Central memory CD8-positive, alpha-beta T cell (primary cell): ENCODE data around the gene MSH2.

Experiments used
- ATAC-seq: fragments of 150-1000 bp; cut with Tn5 transposase; replicated peaks from 2 replicates; pipeline ENCODE4 v1.10.0; 2022; ENCODE audit warnings: mild to moderate bottlenecking, moderate FRiP score, moderate number of reproducible peaks; ENCODE audit not compliant: poor library complexity, severe bottlenecking; ENCODE audit errors: extremely low read depth
- DNase-seq, 2 donors: peaks; one replicate each; pipeline ENCODE4 v3.0.0; 2021; ENCODE audit warnings: low spot score in 2 of 2
- H3K27ac Mint-ChIP-seq: one replicate; pipeline ENCODE4 v1.8.0; 2022; ENCODE audit warnings: low read depth, mild to moderate bottlenecking, moderate library complexity, mixed read lengths
- H3K27me3 Mint-ChIP-seq: one replicate; pipeline ENCODE4 v1.8.0; 2022; ENCODE audit warnings: mixed read lengths
- H3K36me3 Mint-ChIP-seq: one replicate; pipeline ENCODE4 v1.8.0; 2022; ENCODE audit warnings: mild to moderate bottlenecking, moderate library complexity, mixed read lengths; ENCODE audit not compliant: insufficient read depth
- H3K4me1 Mint-ChIP-seq: one replicate; pipeline ENCODE4 v1.8.0; 2022; ENCODE audit warnings: mixed read lengths
- H3K4me3 Mint-ChIP-seq: one replicate; pipeline ENCODE4 v1.8.0; 2022; ENCODE audit warnings: mild to moderate bottlenecking, moderate library complexity, mixed read lengths
- H3K9me3 Mint-ChIP-seq: one replicate; pipeline ENCODE4 v1.8.0; 2022; ENCODE audit warnings: mixed read lengths

The MSH2 gene

GRCh38 chr2:47506024-47506423, 103.1 kb downstream of the MSH2 start:
- ATAC-seq (no peak), DNase-seq (no peak)
- no peak overlapping the region for H3K27ac Mint-ChIP-seq
- no peaks in the 10 kb centered on the region for H3K36me3 Mint-ChIP-seq
- H3K4me3 Mint-ChIP-seq = no peak overlapping the region
- peaks cover 6% of the 10 kb centered on the region for H3K9me3 Mint-ChIP-seq
- peaks cover 9% of the 10 kb centered on the region for H3K27me3 Mint-ChIP-seq
- H3K4me1 Mint-ChIP-seq = peaks cover 5% of the 10 kb centered on the region

- peaks cover 6% of the 10 kb centered on the region for H3K9me3 Mint-ChIP-seq
- ATAC-seq (no peak), DNase-seq (no peak)
- no peaks in the 10 kb centered on the region for H3K36me3 Mint-ChIP-seq
- no peak overlapping the region for H3K4me3 Mint-ChIP-seq
- H3K27ac Mint-ChIP-seq = no peak overlapping the region
- peaks cover 9% of the 10 kb centered on the region for H3K27me3 Mint-ChIP-seq
- H3K4me1 Mint-ChIP-seq = peaks cover 3% of the 10 kb centered on the region
Observed at GRCh38 chr2:47506436-47506835, 103.5 kb downstream of the MSH2 start.

- Mint-ChIP-seq H3K4me3 (no peak overlapping the region), H3K27me3 (peaks cover 9% of the 10 kb centered on the region), H3K4me1 (no peaks in the 10 kb centered on the region), H3K27ac (no peak overlapping the region), H3K36me3 (no peaks in the 10 kb centered on the region), H3K9me3 (peaks cover 6% of the 10 kb centered on the region)
- no peak for ATAC-seq
- DNase-seq = no peak
Observed at GRCh38 chr2:47508080-47508479, 105.1 kb downstream of the MSH2 start.

DNA sequence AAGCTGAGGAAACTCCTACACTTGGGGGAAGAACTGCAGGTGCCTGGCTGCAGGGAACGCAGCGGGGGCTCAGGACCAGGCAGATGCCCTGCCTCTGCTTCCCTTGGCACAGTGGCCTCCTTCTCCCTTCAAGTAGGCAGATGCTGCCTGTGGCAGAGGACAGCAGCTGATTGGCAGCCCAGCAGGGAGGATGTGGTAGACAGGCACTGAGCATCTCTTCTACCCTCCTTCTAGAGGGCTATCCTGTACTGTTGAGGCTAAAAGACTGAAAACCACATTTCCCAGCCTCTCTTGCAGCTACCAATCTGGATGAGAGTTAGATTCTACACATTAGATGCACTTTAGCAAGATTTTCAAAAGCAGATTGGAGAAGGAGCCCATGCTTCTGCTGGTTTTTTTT, 105.7 kb downstream of the MSH2 start:
- Mint-ChIP-seq H3K36me3 (no peaks in the 10 kb centered on the region), H3K27me3 (peaks cover 9% of the 10 kb centered on the region), H3K9me3 (peaks cover 6% of the 10 kb centered on the region), H3K27ac (no peak overlapping the region), H3K4me1 (no peaks in the 10 kb centered on the region), H3K4me3 (no peak overlapping the region)
- ATAC-seq (no peak), DNase-seq (no peak)

- no peak for DNase-seq
Observed at GRCh38 chr2:47509250-47509649, 106.3 kb downstream of the MSH2 start.

DNA sequence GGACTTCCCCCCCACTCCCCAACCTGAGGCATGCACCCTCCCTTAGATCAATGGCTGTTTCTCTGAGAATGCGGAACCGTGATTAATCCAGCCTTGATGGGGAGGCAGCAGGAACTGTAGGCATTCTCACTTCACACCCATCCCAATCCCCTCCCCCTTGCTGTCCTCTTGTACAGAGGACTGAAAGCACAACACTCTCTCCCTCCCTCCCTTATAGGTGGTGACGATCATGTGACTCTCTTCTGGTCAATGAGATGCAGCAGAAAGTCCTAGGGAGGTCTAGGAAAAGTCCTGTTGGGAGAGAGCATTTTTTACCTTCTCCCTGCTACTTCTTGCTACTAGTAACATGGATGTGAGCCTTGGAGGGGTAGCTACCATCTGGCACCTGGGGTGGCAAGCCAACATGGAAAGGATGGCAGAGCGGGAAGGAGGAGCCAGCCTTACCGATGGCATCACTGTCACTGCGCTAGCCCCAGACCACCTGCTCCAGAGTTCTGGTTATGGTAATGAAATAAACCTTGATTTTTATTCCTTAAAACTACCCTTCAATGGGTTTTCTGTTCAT, 106.9 kb downstream of the MSH2 start:
- Mint-ChIP-seq H3K27me3 (no peaks in the 10 kb centered on the region), H3K4me3 (no peak overlapping the region), H3K36me3 (no peaks in the 10 kb centered on the region), H3K9me3 (peaks cover 6% of the 10 kb centered on the region), H3K4me1 (no peaks in the 10 kb centered on the region), H3K27ac (no peak overlapping the region)
- ATAC-seq (no peak), DNase-seq (no peak)

More at GRCh38 chr2:47509250-47509649, 106.3 kb downstream of the MSH2 start:
- no peak for ATAC-seq
- peaks cover 6% of the 10 kb centered on the region for H3K9me3 Mint-ChIP-seq
- H3K27ac Mint-ChIP-seq = no peak overlapping the region
- no peak overlapping the region for H3K4me3 Mint-ChIP-seq
- no peaks in the 10 kb centered on the region for H3K36me3 Mint-ChIP-seq
- H3K27me3 Mint-ChIP-seq = peaks cover 5% of the 10 kb centered on the region
- no peaks in the 10 kb centered on the region for H3K4me1 Mint-ChIP-seq

DNA sequence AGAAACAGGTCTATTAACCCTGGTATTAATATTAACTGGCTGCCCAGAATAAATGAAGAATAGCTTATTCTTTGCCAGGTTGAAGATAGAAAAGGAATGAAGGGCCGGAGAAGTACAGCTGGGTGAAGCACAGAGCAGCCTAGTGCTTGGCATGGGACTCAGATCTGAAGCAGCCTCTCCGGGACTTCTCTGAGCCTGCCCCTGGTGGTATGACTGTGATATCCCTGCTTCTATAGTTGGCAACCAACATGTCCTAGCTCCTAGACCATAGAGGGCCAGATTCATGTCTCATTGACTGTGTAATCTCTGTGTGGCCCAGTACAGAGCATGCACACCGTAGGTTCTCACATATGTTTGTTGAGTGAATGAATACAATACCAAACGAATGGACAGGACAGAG, 107.8 kb downstream of the MSH2 start:
- Mint-ChIP-seq H3K4me1 (no peaks in the 10 kb centered on the region), H3K9me3 (no peaks in the 10 kb centered on the region), H3K27me3 (no peaks in the 10 kb centered on the region), H3K27ac (no peak overlapping the region), H3K4me3 (no peak overlapping the region), H3K36me3 (no peaks in the 10 kb centered on the region)
- DNase-seq = no peak
- no peak for ATAC-seq

DNA sequence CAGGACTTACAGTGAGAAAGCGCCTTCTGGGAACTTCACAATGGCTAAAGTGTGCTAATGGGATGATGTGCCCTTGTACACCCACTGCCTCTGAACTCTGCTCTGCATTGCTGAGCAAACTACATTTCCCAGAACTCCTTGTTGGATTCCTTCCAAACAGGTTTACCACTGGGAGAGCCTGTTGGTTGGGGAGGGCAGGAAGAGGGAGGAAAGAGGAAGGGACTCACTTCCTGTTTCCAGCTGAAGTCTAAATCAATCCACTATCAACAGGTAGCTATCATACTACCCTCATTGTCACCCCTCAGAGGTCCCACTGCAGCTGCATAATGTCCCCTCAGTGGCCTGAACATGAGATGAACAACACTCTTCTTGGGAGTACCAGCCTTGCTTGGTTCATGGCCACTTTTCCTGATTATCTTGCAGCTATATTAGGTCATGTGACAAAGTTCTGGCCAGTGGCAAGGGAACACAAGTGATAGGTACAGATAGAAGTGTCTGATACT, 109.7 kb downstream of the MSH2 start:
- H3K9me3 Mint-ChIP-seq = no peaks in the 10 kb centered on the region
- no peaks in the 10 kb centered on the region for H3K36me3 Mint-ChIP-seq
- H3K4me1 Mint-ChIP-seq = no peaks in the 10 kb centered on the region
- H3K4me3 Mint-ChIP-seq = no peak overlapping the region
- DNase-seq = no peak
- H3K27ac Mint-ChIP-seq = no peak overlapping the region
- no peak for ATAC-seq
- no peaks in the 10 kb centered on the region for H3K27me3 Mint-ChIP-seq

- H3K36me3 Mint-ChIP-seq = no peaks in the 10 kb centered on the region
- H3K9me3 Mint-ChIP-seq = no peaks in the 10 kb centered on the region
- DNase-seq (no peak), ATAC-seq (no peak)
- no peak overlapping the region for H3K27ac Mint-ChIP-seq
- no peaks in the 10 kb centered on the region for H3K27me3 Mint-ChIP-seq
- no peaks in the 10 kb centered on the region for H3K4me1 Mint-ChIP-seq
- no peak overlapping the region for H3K4me3 Mint-ChIP-seq
Observed at GRCh38 chr2:47513981-47514520, 111.1 kb downstream of the MSH2 start.

DNA sequence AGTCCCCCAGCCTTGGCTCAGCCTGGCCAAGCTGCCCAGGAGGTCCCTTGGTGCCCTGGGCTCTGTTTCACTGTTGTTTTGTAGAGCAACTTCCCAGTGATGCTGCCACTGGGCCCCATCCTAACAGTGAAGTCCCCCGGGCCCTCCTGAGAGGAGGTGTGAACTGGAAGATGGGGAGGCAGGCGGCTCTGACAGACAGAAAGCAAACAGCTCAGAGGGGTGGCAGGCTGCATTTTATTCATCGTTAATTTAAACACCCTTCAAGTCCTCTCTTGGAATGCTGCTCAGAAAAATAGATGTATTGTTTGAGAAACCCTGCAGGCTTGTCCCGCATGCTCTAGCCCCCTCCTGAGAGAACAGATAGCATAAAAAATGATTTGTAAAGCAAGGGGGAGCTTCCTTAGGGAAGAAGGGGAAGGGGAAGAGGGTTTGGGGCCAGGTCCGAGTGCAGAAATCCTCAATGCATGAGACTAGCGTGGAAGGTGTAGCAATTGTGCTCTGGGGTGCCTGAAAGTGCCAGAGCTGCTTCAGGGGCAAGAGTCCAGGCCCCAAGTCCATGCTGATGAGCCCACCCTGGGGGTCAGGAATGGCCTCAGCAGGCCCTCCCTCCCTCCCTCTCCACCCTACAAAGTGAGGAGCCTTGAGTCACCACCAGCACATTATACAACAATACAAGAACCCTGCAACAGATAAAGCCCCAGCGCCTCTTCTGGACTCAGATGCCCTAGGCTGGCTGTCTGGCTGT, 113.6 kb downstream of the MSH2 start:
- Mint-ChIP-seq H3K36me3 (peaks cover 4% of the 10 kb centered on the region), H3K27me3 (no peaks in the 10 kb centered on the region), H3K9me3 (no peaks in the 10 kb centered on the region), H3K27ac (no peak overlapping the region), H3K4me3 (no peak overlapping the region), H3K4me1 (peaks cover 6% of the 10 kb centered on the region)
- DNase-seq (no peak), ATAC-seq (no peak)

DNA sequence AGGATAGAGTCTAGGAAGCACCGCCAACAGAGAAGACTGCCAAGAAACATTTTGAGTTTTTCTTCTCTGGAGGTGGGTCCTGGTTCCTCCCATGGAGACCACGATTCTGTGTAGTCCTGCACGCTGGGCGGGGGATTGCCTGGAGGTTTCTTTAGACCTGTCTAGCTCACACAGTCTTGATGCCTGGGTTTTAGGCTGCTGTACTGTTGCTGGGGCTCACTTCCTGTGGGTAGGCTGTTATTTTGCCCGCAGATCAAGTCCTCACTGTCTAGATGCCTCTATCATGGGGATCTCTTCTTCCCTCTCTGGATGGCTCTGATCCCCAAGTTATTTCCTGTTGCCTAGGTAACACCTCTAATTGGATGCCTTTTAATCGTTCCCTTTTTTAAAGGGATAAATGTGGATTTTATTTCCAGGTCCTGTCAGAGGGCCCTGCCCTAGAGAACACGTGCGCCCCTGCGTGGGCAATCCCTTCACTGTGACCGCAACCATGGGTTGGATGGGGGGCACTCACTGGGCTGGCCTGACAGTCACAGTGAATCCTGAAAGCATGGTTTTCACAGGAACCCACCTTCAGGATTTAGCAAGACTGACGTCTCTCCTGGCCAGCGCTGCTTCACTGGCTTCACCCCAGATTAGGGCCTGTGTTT, 115.7 kb downstream of the MSH2 start:
- Mint-ChIP-seq H3K9me3 (no peaks in the 10 kb centered on the region), H3K36me3 (peaks cover 4% of the 10 kb centered on the region), H3K4me3 (peak overlapping the region; percentile 89), H3K27me3 (no peaks in the 10 kb centered on the region), H3K27ac (no peak overlapping the region), H3K4me1 (peaks cover 6% of the 10 kb centered on the region)
- no peak for DNase-seq
- no peak for ATAC-seq

DNA sequence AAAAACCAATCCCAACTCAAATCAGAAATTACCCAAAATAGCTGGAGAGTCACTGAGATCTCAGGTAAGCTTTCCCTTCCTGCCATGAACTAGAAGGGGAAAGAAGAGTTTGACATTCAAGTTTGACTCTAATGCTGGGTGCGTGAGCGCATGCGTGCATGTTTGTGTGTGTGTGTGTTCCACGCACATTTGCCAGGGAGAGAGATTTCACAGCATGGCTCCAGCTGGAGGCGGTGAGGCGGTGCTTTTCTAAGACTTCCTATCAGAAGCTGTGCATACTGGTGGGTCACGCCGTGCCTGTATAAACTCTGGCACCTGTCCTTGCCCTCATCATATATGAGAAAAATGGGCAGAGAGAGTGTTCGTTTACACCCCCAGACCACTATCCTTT, 116.2 kb downstream of the MSH2 start:
- peak overlapping the region; percentile 89 for H3K4me3 Mint-ChIP-seq
- DNase-seq = no peak
- peaks cover 6% of the 10 kb centered on the region for H3K4me1 Mint-ChIP-seq
- no peaks in the 10 kb centered on the region for H3K9me3 Mint-ChIP-seq
- H3K27me3 Mint-ChIP-seq = no peaks in the 10 kb centered on the region
- H3K36me3 Mint-ChIP-seq = peaks cover 4% of the 10 kb centered on the region
- ATAC-seq = no peak
- no peak overlapping the region for H3K27ac Mint-ChIP-seq
